Tibial nerve (tissue), 4 donors: ENCODE results near the gene ANKRD23. TPM values are rescaled to one million over a fixed set of nuclear protein-coding genes. Genes with fewer than 3 reads are reported as not detected.
A peak's percentile ranks its signal among the peaks of the same experiment; 100 is the strongest.

Experiments
- DNase-seq, 2 donors: peaks; one replicate each; pipeline ENCODE4 v3.0.0-alpha.2; 2019; ENCODE audit warnings: low spot score in 2 of 2
- H3K27ac ChIP-seq, 4 donors: fragments of 200-600 bp; sonication (generic) in 3 of 4; one replicate each; pipeline ENCODE4 v1.5.1; 2017 to 2019; ENCODE audit warnings: mild to moderate bottlenecking in 1 of 4
- H3K27me3 ChIP-seq, 2 donors: fragments of 200-600 bp; sonication (generic) in 1 of 2; one replicate each; pipeline versions ENCODE4 v1.5.1 to v1.6.0; 2017 to 2019
- H3K36me3 ChIP-seq, 3 donors: fragments of 200-600 bp; sonication (generic); one replicate each; pipeline ENCODE4 v1.5.1; 2018 to 2019
- H3K4me1 ChIP-seq, 4 donors: fragments of 200-600 bp; sonication (generic) in 3 of 4; one replicate each; pipeline ENCODE4 v1.5.1; 2017 to 2019
- H3K4me3 ChIP-seq, 4 donors: fragments of 200-600 bp; sonication (generic) in 3 of 4; one replicate each; pipeline ENCODE4 v1.5.1; 2017 to 2019; ENCODE audit warnings: mild to moderate bottlenecking in 1 of 4, moderate library complexity in 1 of 4
- H3K9me3 ChIP-seq, 4 donors: fragments of 200-600 bp; sonication (generic) in 3 of 4; one replicate each; pipeline ENCODE4 v1.5.1; 2017 to 2019
- CTCF ChIP-seq, 5 experiments: fragments of 200-600 bp in 3 of 5; fragments of 450-650 bp in 2 of 5; sonication (generic) in 3 of 5; IDR thresholded peaks; one replicate each; pipeline ENCODE4 v1.5.1; 2016 to 2019; ENCODE audit warnings: antibody characterized with exemption in 5 of 5, mild to moderate bottlenecking in 3 of 5, moderate library complexity in 2 of 5
- EP300 ChIP-seq, 2 donors: sonication (generic); formaldehyde crosslinking; IDR thresholded peaks; one replicate each; pipeline ENCODE4 v1.6.1; 2017; ENCODE audit warnings: antibody characterized with exemption in 2 of 2, mild to moderate bottlenecking in 1 of 2
- POLR2A ChIP-seq, 2 donors: fragments of 450-650 bp; IDR thresholded peaks; one replicate each; pipeline ENCODE4 v1.6.1; 2017; ENCODE audit warnings: antibody characterized with exemption in 2 of 2, mild to moderate bottlenecking in 2 of 2, moderate library complexity in 2 of 2
- WGBS, 2 donors: methylation state at CpG; one replicate each; pipeline ENCODE4 v1.1.5; 2018; 5-methylcytosine and 5-hydroxymethylcytosine counted together
- total RNA-seq, 4 donors: library from RNA; depleted of rRNA; stranded (reverse); fragments of >200 nt; gene quantifications; one replicate each; pipeline ENCODE4 v1.1.0, GENCODE V29; 2016

ANKRD23 gene
- total RNA-seq, 4 donors from 2014 or later = 6.1 to 23.1 (median 11.2) TPM

DNA sequence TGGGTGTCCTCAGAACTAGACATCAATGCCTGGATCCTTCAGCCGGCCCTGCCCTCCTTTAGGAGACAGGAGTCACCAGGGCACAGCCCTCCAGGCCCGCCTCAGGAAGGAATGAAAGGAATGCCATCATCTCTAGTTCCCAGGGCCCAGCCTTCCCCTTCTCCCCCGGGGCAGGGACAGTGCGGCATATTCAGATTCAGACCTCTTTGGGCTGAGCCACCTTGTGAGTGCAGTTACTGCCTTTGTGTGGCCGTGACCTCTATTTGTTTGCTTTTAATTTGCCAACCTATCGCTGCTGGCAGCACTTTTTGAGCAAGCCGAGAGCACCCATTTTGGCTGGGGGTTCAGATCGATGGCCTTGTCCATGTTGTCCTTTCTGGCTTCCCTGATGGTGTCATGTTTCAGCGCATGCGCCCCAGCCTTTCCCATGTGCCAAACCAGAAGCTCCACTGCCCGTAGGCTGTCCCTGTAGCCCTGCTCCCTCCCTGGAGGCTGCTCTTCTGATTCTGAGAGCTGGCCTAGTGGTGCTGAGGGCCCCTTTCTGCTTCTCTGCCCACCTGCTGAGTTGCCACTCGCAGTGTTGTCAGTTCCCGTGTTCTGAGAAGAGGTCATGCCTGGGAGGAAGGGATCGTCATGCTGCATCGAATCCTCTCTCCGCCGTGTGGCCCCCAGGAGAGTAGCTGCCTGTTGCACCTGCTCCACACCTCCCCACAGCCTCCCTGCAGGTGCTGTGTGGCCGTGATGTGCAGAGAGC, 10.9 kb downstream of the ANKRD23 start:
- Histone ChIP-seq H3K4me1 (peaks cover 0 to 20% (median 9%) of the 10 kb centered on the region in 4 donors), H3K27me3 (no peaks in the 10 kb centered on the region), H3K27ac (peak overlapping the region in 3 of 4 donors; percentile 5 to 50 (median 34)), H3K9me3 (no peaks in the 10 kb centered on the region), H3K36me3 (peaks cover 6 to 98% (median 7%) of the 10 kb centered on the region in 3 donors), H3K4me3 (no peak overlapping the region)
- DNase-seq = peak in 1 of 2 donors; percentile 28
- TF ChIP-seq CTCF (IDR thresholded peaks at IDR 0.05) (no peak), EP300 (IDR thresholded peaks at IDR 0.05) (no peak), POLR2A (IDR thresholded peaks at IDR 0.05) (no peak)
- WGBS, 2 donors = 44 to 46% methylated on average over 18 of the region's 18 CpGs

DNA sequence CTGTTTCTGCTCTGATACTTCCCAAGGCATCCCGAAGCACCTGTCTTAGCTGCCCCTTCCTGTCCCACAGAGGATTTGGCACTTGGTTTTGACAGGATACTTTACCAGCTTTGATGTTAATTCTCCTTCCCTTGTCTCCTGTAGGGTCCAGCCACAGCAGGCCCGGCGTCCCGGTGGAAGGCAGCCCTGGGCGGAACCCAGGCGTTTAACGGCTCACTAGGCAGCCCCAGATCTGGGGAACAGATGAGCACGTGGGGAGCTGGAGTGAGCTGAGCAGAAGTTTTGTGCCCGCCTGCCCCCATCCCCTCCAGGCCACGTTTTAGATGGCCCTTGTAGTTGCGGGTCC, 11.4 kb downstream of the ANKRD23 start:
- Histone ChIP-seq H3K36me3 (peaks cover 7 to 98% (median 12%) of the 10 kb centered on the region in 3 donors), H3K4me3 (no peak overlapping the region), H3K4me1 (peaks cover 0 to 20% (median 9%) of the 10 kb centered on the region in 4 donors), H3K9me3 (no peaks in the 10 kb centered on the region), H3K27me3 (no peaks in the 10 kb centered on the region), H3K27ac (peak overlapping the region in 2 of 4 donors; percentile 5 to 50)
- WGBS, 2 donors = 50 to 55% methylated on average over 9 to 11 of the region's 11 CpGs
- no peak for DNase-seq
- TF ChIP-seq POLR2A (IDR thresholded peaks at IDR 0.05) (no peak), CTCF (IDR thresholded peaks at IDR 0.05) (no peak), EP300 (IDR thresholded peaks at IDR 0.05) (no peak)

GRCh38 chr2:96831679-96832078, 12.1 kb downstream of the ANKRD23 start:
- no peak for DNase-seq
- peak overlapping the region in 2 of 4 donors; percentile 5 to 16 for H3K27ac ChIP-seq
- peaks cover 7 to 98% (median 13%) of the 10 kb centered on the region in 3 donors for H3K36me3 ChIP-seq
- H3K4me3 ChIP-seq = no peak overlapping the region
- peaks cover 0 to 20% (median 9%) of the 10 kb centered on the region in 4 donors for H3K4me1 ChIP-seq
- no peaks in the 10 kb centered on the region for H3K27me3 ChIP-seq
- TF ChIP-seq CTCF (IDR thresholded peaks at IDR 0.05) (no peak), EP300 (IDR thresholded peaks at IDR 0.05) (no peak), POLR2A (IDR thresholded peaks at IDR 0.05) (no peak)
- H3K9me3 ChIP-seq = no peaks in the 10 kb centered on the region
- 69 to 75% methylated on average over 10 of the region's 10 CpGs for WGBS, 2 donors

- Histone ChIP-seq H3K9me3 (no peaks in the 10 kb centered on the region), H3K4me3 (no peak overlapping the region), H3K4me1 (peaks cover 0 to 20% (median 9%) of the 10 kb centered on the region in 4 donors), H3K27ac (no peak overlapping the region), H3K36me3 (peaks cover 7 to 100% (median 13%) of the 10 kb centered on the region in 3 donors), H3K27me3 (no peaks in the 10 kb centered on the region)
- 59 to 69% methylated on average over 4 to 5 of the region's 5 CpGs for WGBS, 2 donors
- no peak for DNase-seq
- no peak for TF ChIP-seq EP300 (IDR thresholded peaks at IDR 0.05)
- no peak for TF ChIP-seq CTCF (IDR thresholded peaks at IDR 0.05)
- no peak for TF ChIP-seq POLR2A (IDR thresholded peaks at IDR 0.05)
Measured at GRCh38 chr2:96830044-96830562, 13.7 kb downstream of the ANKRD23 start.

- Histone ChIP-seq H3K4me1 (peaks cover 0 to 26% (median 9%) of the 10 kb centered on the region in 4 donors), H3K9me3 (no peaks in the 10 kb centered on the region), H3K36me3 (peaks cover 7 to 97% (median 13%) of the 10 kb centered on the region in 3 donors), H3K4me3 (no peak overlapping the region), H3K27me3 (no peaks in the 10 kb centered on the region), H3K27ac (no peak overlapping the region)
- DNase-seq = no peak
- TF ChIP-seq POLR2A (IDR thresholded peaks at IDR 0.05) = no peak
- WGBS, 2 donors = 95% methylated on average over 13 of the region's 13 CpGs
Measured at GRCh38 chr2:96828874-96829273, 14.9 kb downstream of the ANKRD23 start.
